Measurements from ENCODE around the gene ENTR1. TPM values are rescaled to one million over a fixed set of nuclear protein-coding genes. Genes with fewer than 3 reads are reported as not detected.

ENTR1 gene
- total and polyA plus RNA-seq, 2 experiments from 2014 or later, result 25.6 to 30.2 TPM

GRCh38 chr9:136433043-136433715 is 22.8 kb upstream of the ENTR1 start:
- peaks cover 11% of the 10 kb centered on the region for H3K36me3 ChIP-seq
- no peaks in the 10 kb centered on the region for H3K27me3 ChIP-seq
- no peak overlapping the region for H3K27ac ChIP-seq
- no peak for TF ChIP-seq CTCF (IDR thresholded peaks at IDR 0.05; ENCODE audit: low read depth, low read length)
- DNase-seq (ENCODE audit: low read depth in 1 of 2, low spot score in 1 of 2), result no peak
- H3K9me3 ChIP-seq (ENCODE audit: low read depth), result no peaks in the 10 kb centered on the region
- no peak overlapping the region for H3K4me3 ChIP-seq
- peaks cover 5% of the 10 kb centered on the region for H3K4me1 ChIP-seq (ENCODE audit: low read depth)

- H3K9me3 ChIP-seq (ENCODE audit: low read depth), result no peaks in the 10 kb centered on the region
- H3K27ac ChIP-seq, result no peak overlapping the region
- no peak overlapping the region for H3K4me3 ChIP-seq
- peaks cover 11% of the 10 kb centered on the region for H3K36me3 ChIP-seq
- H3K27me3 ChIP-seq, result no peaks in the 10 kb centered on the region
- TF ChIP-seq CTCF (IDR thresholded peaks at IDR 0.05; ENCODE audit: low read depth, low read length), result no peak
- DNase-seq (ENCODE audit: low read depth in 1 of 2, low spot score in 1 of 2), result no peak
- peaks cover 2% of the 10 kb centered on the region for H3K4me1 ChIP-seq (ENCODE audit: low read depth)
Measured at GRCh38 chr9:136432591-136432990, 22.2 kb upstream of the ENTR1 start.

- Histone ChIP-seq H3K4me3 (no peak overlapping the region), H3K9me3 (ENCODE audit: low read depth) (no peaks in the 10 kb centered on the region), H3K27me3 (no peaks in the 10 kb centered on the region), H3K36me3 (peaks cover 11% of the 10 kb centered on the region), H3K4me1 (ENCODE audit: low read depth) (no peaks in the 10 kb centered on the region), H3K27ac (no peak overlapping the region)
- TF ChIP-seq CTCF (IDR thresholded peaks at IDR 0.05; ENCODE audit: low read depth, low read length), result no peak
- DNase-seq (ENCODE audit: low read depth in 1 of 2, low spot score in 1 of 2), result no peak
Measured at GRCh38 chr9:136431782-136432350, 21.5 kb upstream of the ENTR1 start.

GRCh38 chr9:136430588-136431234 is 20.3 kb upstream of the ENTR1 start:
- no peak overlapping the region for H3K27ac ChIP-seq
- no peaks in the 10 kb centered on the region for H3K27me3 ChIP-seq
- peaks cover 11% of the 10 kb centered on the region for H3K36me3 ChIP-seq
- no peak for DNase-seq (ENCODE audit: low read depth in 1 of 2, low spot score in 1 of 2)
- H3K4me3 ChIP-seq, result no peak overlapping the region
- TF ChIP-seq CTCF (IDR thresholded peaks at IDR 0.05; ENCODE audit: low read depth, low read length), result no peak
- no peaks in the 10 kb centered on the region for H3K9me3 ChIP-seq (ENCODE audit: low read depth)
- H3K4me1 ChIP-seq (ENCODE audit: low read depth), result no peaks in the 10 kb centered on the region

GRCh38 chr9:136429683-136430491 is 19.5 kb upstream of the ENTR1 start:
- H3K36me3 ChIP-seq, result peaks cover 11% of the 10 kb centered on the region
- TF ChIP-seq CTCF (IDR thresholded peaks at IDR 0.05; ENCODE audit: low read depth, low read length), result no peak

More at GRCh38 chr9:136429683-136430491, 19.5 kb upstream of the ENTR1 start:
- no peak overlapping the region for H3K4me3 ChIP-seq
- H3K4me1 ChIP-seq (ENCODE audit: low read depth), result no peaks in the 10 kb centered on the region
- DNase-seq (ENCODE audit: low read depth in 1 of 2, low spot score in 1 of 2), result no peak
- H3K9me3 ChIP-seq (ENCODE audit: low read depth), result no peaks in the 10 kb centered on the region
- H3K27me3 ChIP-seq, result no peaks in the 10 kb centered on the region
- no peak overlapping the region for H3K27ac ChIP-seq

Measured in cardiac muscle cell (in vitro differentiated cells and primary cell).